Measurements from ENCODE around the gene YJU2.
A peak's percentile ranks its signal among the peaks of the same experiment; 100 is the strongest.
"Not testable (repeated sequence)": the region's sequence is repeated elsewhere in the genome, so short reads cannot be mapped to it uniquely, and the experiment has no call there.

YJU2 gene

GRCh38 chr19:4246767-4247593 is at the start of gene YJU2:
Gene YJU2, plus strand, starts transcription at chr19:4247080. Its CDS starts 67 bp downstream, at chr19:4247147.
- peak; percentile 98 for DNase-seq (ENCODE audit: low spot score)

- no peak for DNase-seq (ENCODE audit: low spot score)
These were observed 49.7 kb upstream of the YJU2 start for GRCh38 chr19:4197228-4197624.

- no peak for DNase-seq (ENCODE audit: low spot score)
These were observed 49.0 kb upstream of the YJU2 start for GRCh38 chr19:4197625-4198466.

GRCh38 chr19:4198467-4199126 is 48.3 kb upstream of the YJU2 start:
- no peak for DNase-seq (ENCODE audit: low spot score)

- no peak for DNase-seq (ENCODE audit: low spot score)
These were observed 47.1 kb upstream of the YJU2 start for GRCh38 chr19:4199699-4200293.

- no peak for DNase-seq (ENCODE audit: low spot score)
These were observed 45.8 kb upstream of the YJU2 start for GRCh38 chr19:4200940-4201542.

- DNase-seq (ENCODE audit: low spot score) = no peak
These were observed 45.1 kb upstream of the YJU2 start for GRCh38 chr19:4201798-4202197.

GRCh38 chr19:4206818-4207484 is 39.9 kb upstream of the YJU2 start:
- DNase-seq (ENCODE audit: low spot score) = no peak

- no peak for DNase-seq (ENCODE audit: low spot score)
These were observed 38.3 kb upstream of the YJU2 start for GRCh38 chr19:4208385-4209094.

- no peak for DNase-seq (ENCODE audit: low spot score)
These were observed 36.6 kb upstream of the YJU2 start for GRCh38 chr19:4210166-4210731.

- DNase-seq (ENCODE audit: low spot score) = no peak
These were observed 33.8 kb upstream of the YJU2 start for GRCh38 chr19:4213116-4213515.

GRCh38 chr19:4215807-4216206 is 31.1 kb upstream of the YJU2 start:
- DNase-seq (ENCODE audit: low spot score) = no peak

- DNase-seq (ENCODE audit: low spot score) = no peak
These were observed 30.0 kb upstream of the YJU2 start for GRCh38 chr19:4216846-4217245.

- no peak for DNase-seq (ENCODE audit: low spot score)
These were observed 29.2 kb upstream of the YJU2 start for GRCh38 chr19:4217429-4218264.

GRCh38 chr19:4218523-4218922 is 28.4 kb upstream of the YJU2 start:
- not testable (repeated sequence) for DNase-seq (ENCODE audit: low spot score)

GRCh38 chr19:4220188-4220587 is 26.7 kb upstream of the YJU2 start:
- DNase-seq (ENCODE audit: low spot score) = no peak

GRCh38 chr19:4224470-4224869 is 22.4 kb upstream of the YJU2 start:
- no peak for DNase-seq (ENCODE audit: low spot score)

GRCh38 chr19:4225885-4226284 is 21.0 kb upstream of the YJU2 start:
- no peak for DNase-seq (ENCODE audit: low spot score)

GRCh38 chr19:4227771-4228170 is 19.1 kb upstream of the YJU2 start:
- DNase-seq (ENCODE audit: low spot score) = no peak

Data from Ammon's horn (tissue), 1 donor.